HG03095 (cell line): Measurements from ENCODE around the gene ZNF469.

Experiments
- ATAC-seq: cut with Tn5 transposase; IDR thresholded peaks from one replicate; pipeline ENCODE4 v1.9.1; 2021; ENCODE audit warnings: moderate library complexity; ENCODE audit not compliant: unreplicated experiment

ZNF469 gene

GRCh38 chr16:88376835-88377726 lies 5.7 kb upstream of the ZNF469 start:
- ATAC-seq = no peak

DNA sequence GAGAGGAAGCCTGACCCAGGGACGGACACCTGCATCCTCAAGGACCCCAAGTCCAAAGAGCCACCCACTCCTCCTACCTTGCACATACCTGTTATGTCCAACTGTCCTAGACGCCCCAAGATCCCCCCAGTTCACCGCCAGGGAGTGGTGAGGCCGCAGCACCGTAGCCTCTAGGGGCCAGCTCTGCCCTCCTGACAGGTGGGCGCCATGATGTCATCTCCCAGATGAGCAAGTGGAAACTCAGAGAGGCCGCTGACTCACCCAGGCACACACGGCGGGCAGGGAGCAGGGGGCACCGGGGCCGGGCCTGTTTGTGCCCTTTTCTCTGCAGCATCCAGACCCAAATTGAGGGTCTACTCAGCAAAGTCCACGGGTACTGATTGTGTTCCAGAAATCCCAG lies 4.8 kb upstream of the ZNF469 start:
- ATAC-seq = no peak

GRCh38 chr16:88378401-88378800 lies 4.4 kb upstream of the ZNF469 start:
- ATAC-seq = no peak

DNA sequence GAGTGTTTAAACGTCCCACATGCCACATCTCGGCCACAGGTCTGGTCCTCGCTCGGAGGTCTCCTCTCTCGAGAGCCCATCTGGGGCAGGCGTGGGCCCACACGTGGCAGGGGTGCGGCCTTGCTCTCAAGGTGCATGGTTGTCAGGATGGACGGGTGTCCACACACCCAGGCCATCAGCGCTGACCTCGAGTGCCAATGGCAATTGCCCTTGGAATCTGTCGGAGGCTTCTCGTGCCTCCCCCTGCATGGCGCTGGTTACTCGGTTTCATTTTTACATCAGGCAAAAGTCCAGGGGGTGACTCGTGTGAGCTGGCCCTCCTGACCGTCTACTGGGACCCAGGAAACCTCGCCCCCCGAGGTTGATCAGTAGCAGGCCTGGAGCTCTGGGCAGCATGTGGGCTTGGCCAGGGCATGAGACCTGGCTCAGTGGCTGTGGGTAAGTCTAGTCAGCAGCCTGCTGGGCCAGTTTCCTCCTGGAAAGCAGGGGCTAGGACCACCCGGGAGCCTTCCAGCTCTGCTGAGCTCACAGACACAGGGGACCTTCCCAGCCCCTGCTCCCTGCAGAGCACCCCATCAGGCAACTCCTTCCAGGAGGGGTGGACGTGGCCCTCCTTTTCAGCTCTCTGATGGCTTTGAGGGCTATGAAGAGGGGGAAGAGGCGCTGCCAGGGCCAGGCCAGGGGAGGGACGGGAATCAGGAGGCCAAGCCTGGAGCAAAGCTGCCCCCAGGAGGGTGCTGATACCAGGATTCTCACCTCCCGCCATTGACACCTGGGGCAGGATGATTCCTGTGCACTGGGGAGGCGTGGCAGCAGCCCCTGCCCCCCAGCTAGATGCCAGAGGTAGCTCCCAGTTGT lies 3.7 kb upstream of the ZNF469 start:
- no peak for ATAC-seq

GRCh38 chr16:88379694-88380040 lies 3.1 kb upstream of the ZNF469 start:
- ATAC-seq = no peak

DNA sequence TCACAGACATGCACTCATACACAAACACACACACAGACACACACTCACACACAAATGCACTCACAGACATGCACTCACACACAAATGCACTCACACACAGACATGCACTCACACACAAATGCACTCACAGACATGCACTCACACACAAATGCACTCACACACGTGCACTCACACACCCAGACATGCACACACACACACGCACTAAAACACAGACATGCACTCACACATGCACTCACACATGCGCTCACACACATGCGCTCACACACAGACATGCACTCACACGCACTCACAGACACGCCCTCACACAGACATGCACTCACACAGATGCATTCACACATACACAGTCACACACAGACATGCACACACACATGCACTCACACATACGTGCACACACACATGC lies 2.7 kb upstream of the ZNF469 start:
- no peak for ATAC-seq

GRCh38 chr16:88380619-88381018 lies 2.1 kb upstream of the ZNF469 start:
- ATAC-seq = no peak

DNA sequence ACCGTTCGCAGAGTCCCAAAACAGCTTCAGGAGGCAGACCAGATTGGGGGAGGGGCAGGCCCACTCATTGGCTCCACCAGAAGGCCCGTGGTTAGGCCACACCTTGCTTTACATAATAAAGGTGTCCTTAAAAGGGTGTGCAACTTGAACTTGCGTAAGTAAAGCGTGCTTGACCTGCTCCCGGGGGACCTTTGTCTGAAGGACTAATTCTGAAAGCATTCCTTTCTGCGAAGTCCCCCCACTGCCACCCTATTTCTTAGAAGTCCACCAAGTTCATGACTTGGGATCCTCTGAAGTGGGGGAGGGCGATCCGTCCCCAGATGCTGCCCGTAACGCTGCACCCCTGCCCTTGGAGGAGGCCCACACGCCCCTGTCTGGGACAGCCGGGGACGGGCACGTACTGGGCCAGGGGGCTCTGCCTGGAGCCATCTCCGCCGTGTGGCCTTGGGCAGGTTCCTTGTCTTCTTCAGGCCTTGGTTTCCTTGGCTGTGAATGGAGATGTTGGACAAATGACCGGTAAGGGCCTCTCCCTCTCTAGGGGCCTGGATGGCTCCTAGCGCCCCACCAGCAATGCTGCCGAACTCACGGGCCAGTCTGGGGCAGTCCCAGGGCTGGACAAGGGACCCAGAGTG lies 823 bp upstream of the ZNF469 start:
- ATAC-seq = no peak

DNA sequence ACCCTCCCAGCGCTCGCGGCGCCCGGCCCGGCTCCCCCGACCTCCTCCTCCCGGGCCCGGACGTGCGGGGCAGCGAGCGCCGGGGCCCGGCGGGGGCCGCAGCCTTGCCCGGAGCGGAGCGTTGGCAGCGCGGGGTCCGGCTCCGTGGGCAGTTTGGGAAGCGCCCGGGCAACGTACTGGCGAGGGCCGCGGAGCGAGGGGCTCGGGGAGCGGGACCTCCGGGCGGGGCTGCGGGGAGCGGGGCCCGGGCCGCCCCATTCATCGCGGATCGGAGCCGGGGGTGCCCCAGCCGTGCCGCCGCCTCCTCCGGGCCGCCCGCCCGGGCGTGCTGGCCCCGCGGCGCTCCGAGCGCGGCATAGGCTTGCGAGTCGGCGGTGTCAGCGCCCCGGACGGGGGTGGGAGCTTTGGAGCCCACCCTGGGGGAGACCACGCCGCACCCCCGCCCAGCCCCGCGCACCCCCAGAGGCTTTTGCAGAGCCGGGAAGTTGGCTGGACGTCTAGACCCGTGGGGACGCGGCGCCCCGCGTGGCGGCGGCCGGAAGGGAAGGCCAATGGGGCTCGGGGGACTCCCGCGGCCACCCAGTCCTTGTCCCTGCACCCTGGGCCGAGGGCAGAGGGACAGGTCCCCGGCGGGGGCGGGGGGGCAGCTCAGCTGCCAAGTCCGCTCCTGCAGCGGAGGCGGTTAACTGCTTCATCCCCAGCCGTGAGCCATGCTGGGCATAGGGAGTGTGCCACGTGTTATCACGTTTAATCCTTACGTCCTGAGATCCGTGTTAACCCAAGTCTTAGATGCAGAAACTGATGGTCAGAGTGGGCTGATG lies 852 bp downstream of the ZNF469 start:
- no peak for ATAC-seq

DNA sequence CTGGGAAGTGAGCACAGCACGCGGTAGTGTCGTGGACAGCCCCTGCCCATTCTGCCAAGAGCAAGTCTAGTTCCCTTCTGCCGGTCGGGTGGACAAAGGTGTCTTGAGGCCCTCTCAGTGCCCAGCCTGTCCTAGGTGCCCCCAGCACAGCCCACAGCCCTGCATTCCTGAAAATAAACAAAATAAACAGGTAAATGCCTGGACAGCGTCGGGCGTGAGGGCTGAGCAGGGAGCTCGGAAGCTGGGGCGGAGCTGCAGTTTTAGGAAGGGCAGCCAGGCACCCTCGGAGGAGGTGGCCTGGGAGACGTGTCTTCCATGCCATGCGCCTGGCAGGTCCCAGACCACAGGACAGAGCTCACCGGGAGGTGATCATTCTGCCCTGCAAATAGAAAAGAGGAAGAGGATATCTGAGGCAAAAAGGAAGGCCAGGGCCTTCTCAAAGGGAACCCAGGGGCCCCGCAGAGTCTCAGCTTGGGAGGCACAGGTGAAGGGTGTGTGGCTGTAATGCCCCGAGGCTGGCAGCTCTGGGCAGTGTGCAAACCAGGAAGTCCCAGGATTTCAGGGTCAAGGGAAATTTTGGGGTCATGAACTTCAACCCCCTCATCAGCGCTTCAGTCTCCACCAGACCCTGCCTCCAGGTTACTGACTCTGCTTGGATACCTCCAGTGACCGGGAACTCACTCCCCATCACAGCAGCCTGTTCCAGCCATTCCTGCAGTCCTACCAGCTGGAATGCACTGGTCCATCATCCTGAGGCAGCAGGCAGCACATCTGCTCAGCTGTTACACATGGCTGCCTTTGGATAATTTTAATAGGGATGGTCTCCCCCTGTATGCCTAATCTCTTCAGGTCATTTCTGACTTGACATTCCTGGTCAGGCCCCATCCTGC lies 1.7 kb downstream of the ZNF469 start:
- no peak for ATAC-seq

DNA sequence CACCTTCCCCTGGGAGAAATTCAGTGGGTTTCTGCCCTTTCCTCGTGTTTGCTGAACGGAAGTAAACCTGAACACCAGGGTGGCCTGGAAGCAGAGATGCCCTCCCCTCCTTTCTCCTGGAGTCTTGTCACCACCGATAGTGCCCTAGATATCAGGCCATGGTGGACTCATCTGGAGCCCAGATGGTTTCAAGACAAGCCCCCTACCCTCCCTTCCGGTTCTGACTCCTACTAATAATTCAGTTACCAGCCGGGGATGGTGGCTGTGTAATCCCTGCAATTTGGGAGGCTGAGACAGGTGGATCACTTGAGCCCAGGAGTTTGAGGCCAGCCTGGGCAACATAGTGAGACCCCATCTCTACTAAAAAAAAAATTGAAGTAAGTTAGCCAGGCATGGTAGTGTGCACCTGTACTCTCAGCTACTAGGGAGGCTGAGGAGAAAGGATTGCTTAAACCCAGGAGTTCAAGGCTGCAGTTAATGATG lies 2.4 kb downstream of the ZNF469 start:
- ATAC-seq = no peak

DNA sequence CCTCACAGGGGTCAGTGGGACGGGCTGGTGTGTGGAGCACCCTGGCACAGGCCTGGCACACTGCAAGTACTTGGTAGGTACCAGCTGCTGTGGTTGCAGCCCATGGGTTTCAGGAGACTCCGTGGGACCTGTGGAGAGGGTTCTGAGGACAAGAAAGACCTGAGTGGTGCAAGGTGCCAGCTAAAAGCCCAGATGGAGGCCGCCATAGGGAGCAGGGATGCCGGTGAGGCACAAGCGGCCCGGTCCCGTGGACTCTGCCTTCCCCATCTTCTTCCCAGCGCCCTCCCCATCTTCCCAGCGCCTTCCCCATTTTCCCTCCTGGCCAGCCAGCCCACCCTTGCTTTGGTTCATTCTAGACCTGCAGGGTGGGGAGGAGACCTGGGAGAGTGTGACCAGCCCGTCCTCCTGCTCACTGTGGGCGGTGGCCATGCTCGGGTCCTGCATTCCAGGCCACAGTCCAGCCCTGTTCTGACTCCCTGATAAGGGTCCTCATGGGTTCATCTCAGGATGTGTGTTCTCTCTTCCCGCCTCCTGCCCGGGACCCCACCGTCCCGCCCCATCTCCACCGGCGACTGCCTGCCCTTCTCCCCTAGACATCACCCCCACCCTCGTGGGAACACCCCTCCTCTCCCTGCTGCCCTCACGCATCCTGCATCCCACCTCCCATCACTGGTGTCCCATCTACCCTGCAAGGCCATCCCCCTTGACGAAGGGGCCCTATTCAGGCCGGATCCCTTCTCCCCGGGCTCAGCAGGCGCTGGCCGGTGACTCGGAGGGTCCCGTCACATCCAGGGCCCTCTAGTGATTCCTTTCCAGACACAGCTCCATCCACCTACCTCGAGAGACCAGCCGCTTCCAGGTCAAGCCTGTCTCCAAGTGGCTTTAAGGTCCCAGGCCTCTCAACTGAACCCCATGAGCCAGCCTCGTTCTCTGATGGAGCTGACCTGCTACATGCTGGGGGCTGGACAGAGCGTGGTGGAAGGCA lies 3.4 kb downstream of the ZNF469 start:
- ATAC-seq = no peak

DNA sequence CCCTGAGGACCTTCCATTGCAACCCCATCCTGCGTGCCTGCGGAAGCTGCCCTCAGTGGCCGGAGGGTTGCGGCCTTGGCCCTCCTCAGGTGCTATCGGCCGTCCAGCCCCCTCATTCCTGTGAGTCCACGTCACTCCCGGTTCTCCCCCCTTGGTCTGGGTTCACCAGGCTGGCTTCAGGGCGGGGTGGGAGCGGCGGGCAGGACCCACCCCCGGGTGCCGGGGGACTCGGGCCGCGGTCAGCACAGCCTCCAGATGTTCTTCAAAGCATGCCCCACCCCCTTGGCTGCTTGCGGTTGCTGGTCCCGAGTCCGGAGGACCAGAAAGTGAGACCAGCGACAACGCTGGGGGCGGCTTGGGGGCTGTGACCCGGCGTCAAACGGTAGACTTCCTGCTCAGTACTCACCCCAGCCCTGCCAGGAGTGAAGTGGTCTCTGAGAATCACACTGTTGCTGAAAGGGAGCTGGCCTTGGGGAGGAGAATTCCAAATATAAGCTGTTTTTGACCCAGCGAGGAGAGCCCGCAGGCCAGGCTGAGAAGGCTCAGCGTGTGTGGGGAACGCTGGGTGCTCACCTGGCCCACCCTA lies 4.5 kb downstream of the ZNF469 start:
- ATAC-seq = no peak

GRCh38 chr16:88387941-88388627 lies 5.3 kb downstream of the ZNF469 start:
- no peak for ATAC-seq

- ATAC-seq = no peak
These were observed 6.4 kb downstream of the ZNF469 start for GRCh38 chr16:88389191-88389590.

DNA sequence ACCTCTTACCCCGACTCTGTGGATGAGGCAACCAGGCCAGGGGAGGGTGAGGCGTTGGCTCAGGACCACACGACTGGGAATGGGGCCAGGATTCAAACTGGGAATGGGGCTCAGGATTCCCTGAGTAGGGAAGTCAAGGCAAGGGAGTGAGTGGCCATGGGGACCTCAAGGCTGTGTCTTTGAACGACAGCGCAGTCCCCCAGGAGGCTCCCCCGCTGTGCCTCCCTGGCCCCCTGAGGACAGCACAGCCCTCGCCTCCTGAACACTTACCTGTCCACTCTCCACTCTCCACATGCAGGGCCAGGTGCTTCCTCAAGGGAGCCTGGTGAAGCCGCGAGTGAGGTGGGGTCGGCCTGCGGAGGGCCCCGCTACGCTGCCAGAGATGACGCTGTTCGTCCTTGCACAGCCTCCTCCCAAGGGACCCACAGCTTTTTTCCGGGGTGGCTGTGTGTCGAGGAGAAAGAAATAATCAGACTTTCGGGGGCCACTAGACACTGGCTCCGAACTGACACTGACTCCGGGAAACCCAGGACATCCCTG lies 6.9 kb downstream of the ZNF469 start:
- ATAC-seq = no peak

- ATAC-seq = no peak
These were observed 7.5 kb downstream of the ZNF469 start for GRCh38 chr16:88390265-88390664.
